Measurements from ENCODE around the gene KMT5B. TPM values are rescaled to one million over a fixed set of nuclear protein-coding genes. Genes with fewer than 3 reads are reported as not detected.
A peak's percentile ranks its signal among the peaks of the same experiment; 100 is the strongest.

Gene KMT5B
- total RNA-seq, 1 donor from 2014 or later, result 16.3 TPM

DNA sequence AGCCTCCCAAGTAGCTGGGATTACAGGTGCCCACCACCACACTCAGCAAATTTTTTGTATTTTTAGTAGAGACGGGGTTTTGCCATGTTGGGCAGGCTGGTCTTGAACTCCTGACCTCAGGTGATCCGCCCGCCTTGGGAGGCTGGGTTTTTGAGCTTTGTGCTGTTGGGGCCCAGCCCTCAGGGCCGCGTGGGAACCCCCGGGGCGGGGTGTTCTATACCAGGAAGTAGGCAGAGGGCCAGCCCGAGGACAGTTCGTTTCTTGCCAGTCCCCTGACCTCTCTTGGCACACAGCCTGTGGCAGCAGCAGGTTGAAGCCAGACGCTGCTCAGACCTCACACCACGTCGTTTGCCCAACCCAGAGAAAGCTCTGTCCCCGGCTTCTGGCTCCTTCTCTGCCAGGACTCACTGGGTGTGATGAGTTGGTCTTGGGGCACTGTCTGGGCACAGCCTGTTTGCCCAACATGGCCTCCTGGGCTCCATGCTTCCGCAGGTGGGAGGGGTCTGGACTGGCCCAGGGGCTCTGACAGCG lies 67.0 kb downstream of the KMT5B start:
- peak; percentile 58 to 76 for DNase-seq (ENCODE audit: low read depth in 2 of 2)

DNA sequence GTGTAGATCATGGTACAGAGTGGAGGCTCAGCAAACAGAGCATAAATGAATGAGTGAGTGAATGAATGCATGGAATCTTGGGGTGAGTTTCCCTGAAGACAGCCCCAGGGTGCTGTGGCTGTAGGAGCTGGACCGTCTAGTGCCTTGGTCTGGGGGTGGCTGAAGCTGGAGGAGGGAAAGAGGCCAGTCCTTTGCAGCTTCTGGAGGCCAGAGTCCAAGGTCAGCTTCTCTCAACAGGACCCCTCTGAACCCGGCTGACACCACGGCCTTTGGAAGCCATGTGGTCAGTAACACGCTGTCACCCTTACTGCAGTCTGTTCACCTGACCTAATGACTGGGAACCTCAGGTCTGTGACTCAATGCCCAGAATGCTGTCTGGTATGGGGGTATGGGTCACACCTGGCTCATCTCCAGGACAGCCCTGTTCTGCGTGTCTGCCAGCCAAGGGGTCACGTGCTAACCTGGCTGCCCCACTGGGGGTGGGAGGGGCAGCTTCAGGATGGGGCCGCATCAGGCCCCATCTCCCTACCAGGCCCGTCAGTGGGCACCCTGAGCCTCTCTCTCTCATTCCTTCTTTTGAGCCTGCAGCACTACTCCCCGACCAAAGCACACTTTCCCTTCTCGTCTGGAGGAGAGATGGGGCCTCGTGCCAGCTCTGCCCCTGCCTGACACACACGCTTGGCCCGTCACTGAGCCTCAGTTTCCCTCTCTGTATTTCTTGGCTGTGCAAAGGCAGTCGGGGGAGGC lies 67.8 kb downstream of the KMT5B start:
- peak in 1 of 2 donors; percentile 16 for DNase-seq (ENCODE audit: low read depth in 2 of 2)

GRCh38 chr11:68143310-68143689 lies 69.8 kb downstream of the KMT5B start:
- no peak for DNase-seq (ENCODE audit: low read depth in 2 of 2)

- DNase-seq (ENCODE audit: low read depth in 2 of 2), result no peak
Observed at GRCh38 chr11:68142441-68143309, 70.4 kb downstream of the KMT5B start.

GRCh38 chr11:68142028-68142412 lies 71.1 kb downstream of the KMT5B start:
- DNase-seq (ENCODE audit: low read depth in 2 of 2), result no peak

- no peak for DNase-seq (ENCODE audit: low read depth in 2 of 2)
Observed at GRCh38 chr11:68141246-68142027, 71.7 kb downstream of the KMT5B start.

DNA sequence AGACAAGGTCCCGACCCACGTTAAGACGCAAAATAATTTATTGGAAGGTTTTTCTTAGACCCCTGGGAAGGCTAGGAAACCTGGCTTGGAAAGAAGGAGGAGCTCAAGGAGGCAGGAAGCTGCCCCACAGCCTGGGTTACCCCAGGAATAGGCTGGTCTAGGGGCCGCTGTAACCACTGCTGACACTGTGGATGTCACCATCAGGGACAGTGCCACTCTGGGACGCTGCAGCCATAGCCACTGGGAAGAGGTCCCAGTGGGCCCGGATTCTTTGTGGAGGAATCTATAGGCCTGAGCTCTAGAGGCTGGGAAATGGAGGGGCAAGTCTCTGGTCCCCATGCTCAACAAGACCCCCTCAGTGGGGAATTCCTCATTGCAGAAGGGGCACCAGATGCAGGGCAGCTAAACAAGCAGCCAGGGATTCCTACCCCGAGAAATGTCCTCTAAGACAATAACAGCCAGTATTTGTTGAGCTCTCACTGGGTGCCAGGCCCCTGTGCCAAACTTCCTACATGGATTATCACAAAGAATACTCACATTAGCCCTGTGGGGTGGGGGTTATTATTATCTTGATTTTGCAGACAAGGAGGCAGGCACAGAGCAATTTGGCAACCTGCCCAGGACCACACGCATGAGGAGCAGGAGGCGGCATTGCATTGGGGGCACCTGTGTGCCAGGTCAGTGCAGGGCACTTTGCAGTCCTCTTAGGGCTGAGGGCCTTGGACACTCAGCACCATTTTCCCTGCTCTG lies 72.4 kb downstream of the KMT5B start:
- DNase-seq (ENCODE audit: low read depth in 2 of 2), result no peak

- DNase-seq (ENCODE audit: low read depth in 2 of 2), result no peak
Observed at GRCh38 chr11:68138237-68138636, 74.9 kb downstream of the KMT5B start.

GRCh38 chr11:68137833-68138232 lies 75.3 kb downstream of the KMT5B start:
- no peak for DNase-seq (ENCODE audit: low read depth in 2 of 2)

DNA sequence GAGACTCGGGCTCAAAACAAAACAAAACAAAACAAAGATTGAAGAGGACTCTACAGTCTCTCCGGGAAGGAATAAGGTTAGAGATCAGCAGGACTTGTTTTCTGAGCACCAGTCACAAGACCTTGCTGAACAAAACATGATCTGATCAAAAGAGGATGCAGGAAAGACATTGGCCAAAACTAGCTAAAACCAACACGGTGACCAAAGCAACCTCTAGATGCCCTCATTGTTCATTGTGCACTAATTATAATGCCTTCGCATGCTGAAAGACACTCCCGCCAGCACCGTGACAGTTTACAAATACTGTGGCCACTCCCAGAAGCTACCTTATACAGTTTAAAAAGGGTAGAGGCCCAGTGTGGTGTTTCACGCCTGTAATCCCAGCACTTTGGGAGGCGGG lies 76.2 kb downstream of the KMT5B start:
- DNase-seq (ENCODE audit: low read depth in 2 of 2), result no peak

DNA sequence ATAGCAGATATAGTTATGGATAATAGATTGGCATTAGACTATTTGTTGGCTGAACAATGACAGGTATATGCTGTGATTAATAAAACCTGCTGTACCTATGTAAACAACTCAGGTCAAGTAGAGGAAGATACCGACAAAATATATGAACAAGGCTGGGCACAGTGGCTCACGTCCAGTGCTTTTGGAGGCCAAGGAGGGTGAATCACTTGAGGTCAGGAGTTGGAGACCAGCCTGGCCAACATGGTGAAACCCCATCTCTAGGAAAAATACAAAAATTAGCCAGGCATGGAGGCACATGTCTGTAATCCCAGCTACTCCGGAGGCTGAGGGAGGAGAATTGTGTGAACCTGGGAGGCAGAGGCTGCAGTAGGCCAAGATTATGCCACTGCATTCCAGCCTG lies 77.9 kb downstream of the KMT5B start:
- no peak for DNase-seq (ENCODE audit: low read depth in 2 of 2)

GRCh38 chr11:68133761-68134160 lies 79.3 kb downstream of the KMT5B start:
- no peak for DNase-seq (ENCODE audit: low read depth in 2 of 2)

GRCh38 chr11:68130121-68130520 lies 83.0 kb downstream of the KMT5B start:
- DNase-seq (ENCODE audit: low read depth in 2 of 2), result no peak

- peak in 1 of 2 donors; percentile 44 for DNase-seq (ENCODE audit: low read depth in 2 of 2)
Observed at GRCh38 chr11:68128682-68129327, 84.3 kb downstream of the KMT5B start.

- peak in 1 of 2 donors; percentile 71 for DNase-seq (ENCODE audit: low read depth in 2 of 2)
Observed at GRCh38 chr11:68127714-68128681, 85.1 kb downstream of the KMT5B start.

DNA sequence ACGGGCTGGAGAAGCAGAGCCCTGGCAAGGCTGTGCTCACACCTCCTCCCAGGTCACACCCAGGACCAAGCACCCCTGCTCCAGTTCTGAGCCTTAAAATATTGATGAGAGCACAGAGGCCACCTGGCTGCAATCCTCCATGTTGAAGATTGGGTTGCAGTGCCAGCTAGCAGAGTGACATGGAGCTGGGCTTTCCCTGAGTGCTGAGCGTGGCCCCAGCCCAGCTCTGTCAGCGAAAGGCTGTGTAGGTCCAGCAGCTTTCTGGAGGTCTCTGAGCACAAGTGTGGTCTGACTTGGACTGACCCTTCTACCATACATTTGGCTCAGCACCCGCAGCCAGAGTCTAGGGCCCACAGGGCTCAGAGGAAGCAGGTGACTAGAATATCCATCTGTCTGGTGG lies 87.9 kb downstream of the KMT5B start:
- no peak for DNase-seq (ENCODE audit: low read depth in 2 of 2)

DNA sequence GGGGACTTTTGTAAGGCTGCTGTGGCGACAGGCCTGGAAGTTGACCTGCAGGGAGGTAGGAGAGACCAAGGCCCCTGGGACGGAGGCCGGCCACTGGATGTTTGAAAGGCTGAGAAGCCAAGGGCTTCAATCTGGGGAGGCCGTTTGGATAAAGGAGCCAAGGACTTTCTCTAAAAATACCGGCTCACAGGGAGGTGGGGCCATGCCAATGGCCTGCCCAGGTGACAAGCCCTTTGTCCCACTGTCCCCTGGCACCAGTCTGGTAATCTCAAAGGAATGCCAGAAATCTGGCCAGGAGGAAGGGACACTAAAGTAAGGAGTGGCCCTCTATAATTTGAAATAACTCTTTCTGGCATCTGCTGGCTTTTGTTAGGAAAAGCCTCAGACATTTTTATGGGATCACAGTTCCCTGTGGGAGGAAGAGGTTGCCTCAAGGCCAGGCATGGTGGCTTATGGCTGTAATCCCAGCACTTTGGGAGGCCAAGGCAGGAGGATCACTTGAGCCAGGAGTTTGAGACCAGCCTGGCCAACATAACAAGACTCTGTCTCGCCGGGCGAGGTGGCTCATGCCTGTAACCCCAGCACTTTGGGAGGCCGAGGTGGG lies 90.1 kb downstream of the KMT5B start:
- no peak for DNase-seq (ENCODE audit: low read depth in 2 of 2)

- DNase-seq (ENCODE audit: low read depth in 2 of 2), result peak; percentile 73 to 95
Observed at GRCh38 chr11:68121067-68121899, 91.8 kb downstream of the KMT5B start, which contains the start of gene CHKA. CHKA (minus strand) TSS chr11:68121388; CDS start chr11:68121177, 211 bp downstream.

Measured in dermis microvascular lymphatic vessel endothelial cell (primary cell).